IPS DF 4.7 (cell line): ENCODE measurements around the gene NUS1.
A peak's percentile ranks its signal among the peaks of the same experiment; 100 is the strongest.
"Not testable (repeated sequence)": the region's sequence is repeated elsewhere in the genome, so short reads cannot be mapped to it uniquely, and the experiment has no call there.

ENCODE experiments used
- DNase-seq: peaks from one replicate; pipeline ENCODE4 v3.0.0-alpha.2; 2013; ENCODE audit warnings: low spot score; ENCODE audit errors: extremely low read depth

The NUS1 gene

GRCh38 chr6:117674991-117675657 lies at the start of gene NUS1:
Gene NUS1, plus strand, starts transcription at chr6:117675469. Its CDS starts 202 bp downstream, at chr6:117675671.
- peak; percentile 68 for DNase-seq

GRCh38 chr6:117627533-117627932 lies 47.7 kb upstream of the NUS1 start:
- no peak for DNase-seq

- DNase-seq: no peak
Observed at GRCh38 chr6:117629119-117629660, 46.1 kb upstream of the NUS1 start.

- DNase-seq: no peak
Observed at GRCh38 chr6:117637770-117638169, 37.5 kb upstream of the NUS1 start.

GRCh38 chr6:117642976-117643375 lies 32.3 kb upstream of the NUS1 start:
- DNase-seq: no peak

- not testable (repeated sequence) for DNase-seq
Observed at GRCh38 chr6:117651984-117652383, 23.3 kb upstream of the NUS1 start.

GRCh38 chr6:117653949-117654348 lies 21.3 kb upstream of the NUS1 start:
- no peak for DNase-seq

- no peak for DNase-seq
Observed at GRCh38 chr6:117655380-117655779, 19.9 kb upstream of the NUS1 start.

GRCh38 chr6:117666881-117667280 lies 8.4 kb upstream of the NUS1 start:
- no peak for DNase-seq

GRCh38 chr6:117668736-117669135 lies 6.5 kb upstream of the NUS1 start:
- no peak for DNase-seq

- DNase-seq: no peak
Observed at GRCh38 chr6:117674503-117674902, 766 bp upstream of the NUS1 start.

GRCh38 chr6:117675658-117676301 lies 511 bp downstream of the NUS1 start:
- not testable (repeated sequence) for DNase-seq

GRCh38 chr6:117676577-117677218 lies 1.4 kb downstream of the NUS1 start:
- DNase-seq: no peak

- no peak for DNase-seq
Observed at GRCh38 chr6:117677553-117678141, 2.4 kb downstream of the NUS1 start.

GRCh38 chr6:117681162-117681741 lies 6.0 kb downstream of the NUS1 start:
- no peak for DNase-seq

- DNase-seq: no peak
Observed at GRCh38 chr6:117684749-117685148, 9.5 kb downstream of the NUS1 start.

GRCh38 chr6:117685359-117685758 lies 10.1 kb downstream of the NUS1 start:
- DNase-seq: no peak

GRCh38 chr6:117687021-117687648 lies 11.9 kb downstream of the NUS1 start:
- DNase-seq: no peak

GRCh38 chr6:117689584-117689983 lies 14.3 kb downstream of the NUS1 start:
- DNase-seq: not testable (repeated sequence)

- no peak for DNase-seq
Observed at GRCh38 chr6:117706504-117706903, 31.2 kb downstream of the NUS1 start.

- DNase-seq: not testable (repeated sequence)
Observed at GRCh38 chr6:117706936-117707509, 31.8 kb downstream of the NUS1 start.
